HEK293 (cell line): ENCODE data around the gene MYL3.

Experiments
- CTCF ChIA-PET: fragments of 350-600 bp; formaldehyde crosslinking; extraction: SDS; loops from one replicate; lab custom pipeline; 2021; ENCODE audit warnings: antibody characterized with exemption; lab: Yijun Ruan, JAX
- POLR2A ChIA-PET: fragments of 300-600 bp; formaldehyde crosslinking; extraction: SDS; loops from one replicate; lab custom pipeline; 2020; ENCODE audit warnings: antibody characterized with exemption, inconsistent platforms; lab: Yijun Ruan, JAX
- H3K27ac ChIP-seq: fragments of 200-500 bp; sonication (Bioruptor generic); 2 replicates; pipeline ENCODE4 v1.5.1; 2014; ENCODE audit warnings: low read depth, low read length, control low read depth, inconsistent platforms; ENCODE audit errors: extremely low read depth
- H3K36me3 ChIP-seq, 2 experiments: fragments of 200-500 bp in 1 of 2; sonication (Bioruptor generic) in 1 of 2; 1 replicate in 1 of 2; 2 replicates in 1 of 2; pipeline ENCODE4 v1.5.1; 2014 to 2017; ENCODE audit warnings: inconsistent platforms in 2 of 2, low read length in 2 of 2; ENCODE audit not compliant: control insufficient read depth in 2 of 2, insufficient read depth in 1 of 2
- H3K4me1 ChIP-seq: fragments of 200-500 bp; sonication (Bioruptor generic); 2 replicates; pipeline ENCODE4 v1.5.1; 2014; ENCODE audit warnings: mild to moderate bottlenecking, low read length, inconsistent platforms; ENCODE audit not compliant: control insufficient read depth, insufficient read depth
- H3K4me3 ChIP-seq: 2 replicates; pipeline ENCODE4 v1.5.1; 2011; ENCODE audit warnings: low read depth, mild to moderate bottlenecking, control low read depth, low read length, moderate library complexity
- H3K9me3 ChIP-seq: fragments of 200-500 bp; sonication (Bioruptor generic); 2 replicates; pipeline ENCODE4 v1.5.1; 2014; ENCODE audit warnings: low read depth, low read length, inconsistent platforms; ENCODE audit not compliant: control insufficient read depth, insufficient read depth
- EGR2 ChIP-seq: fragments of 450-650 bp; formaldehyde crosslinking; IDR thresholded peaks from 2 replicates; pipeline ENCODE4 v1.5.1; 2016; ENCODE audit warnings: low read depth, missing biosample characterization, missing genetic modification characterization
- HOXC10 ChIP-seq: sonication (generic); formaldehyde crosslinking; IDR thresholded peaks from 2 replicates; pipeline ENCODE4 v1.8.1; 2023; ENCODE audit warnings: mild to moderate bottlenecking, missing genetic modification reagents
- HOXD13 ChIP-seq: sonication (generic); formaldehyde crosslinking; IDR thresholded peaks from 2 replicates; pipeline ENCODE4 v1.8.0; 2022; ENCODE audit warnings: missing genetic modification reagents, borderline replicate concordance
- OSR2 ChIP-seq: fragments of 450-650 bp; formaldehyde crosslinking; IDR thresholded peaks from 2 replicates; pipeline ENCODE4 v1.5.1; 2016; ENCODE audit warnings: missing biosample characterization, missing genetic modification characterization
- ZBTB21 ChIP-seq: fragments of 450-650 bp; formaldehyde crosslinking; IDR thresholded peaks from 2 replicates; pipeline ENCODE4 v1.5.1; 2017; ENCODE audit warnings: missing biosample characterization, missing genetic modification characterization
- ZNF23 ChIP-seq: fragments of 450-650 bp; formaldehyde crosslinking; IDR thresholded peaks from 2 replicates; pipeline ENCODE4 v1.5.1; 2016; ENCODE audit warnings: missing biosample characterization, missing genetic modification characterization, borderline replicate concordance
- ZNF266 ChIP-seq: fragments of 450-650 bp; formaldehyde crosslinking; IDR thresholded peaks from 2 replicates; pipeline ENCODE4 v1.5.1; 2016; ENCODE audit warnings: missing biosample characterization, missing genetic modification characterization, low read depth
- ZNF354C ChIP-seq: fragments of 450-650 bp; formaldehyde crosslinking; IDR thresholded peaks from 2 replicates; pipeline ENCODE4 v1.5.1; 2016; ENCODE audit warnings: missing biosample characterization, missing genetic modification characterization, low read depth, borderline replicate concordance
- ZNF416 ChIP-seq: fragments of 450-650 bp; formaldehyde crosslinking; IDR thresholded peaks from 2 replicates; pipeline ENCODE4 v1.5.1; 2016; ENCODE audit warnings: missing biosample characterization, missing genetic modification characterization
- ZNF488 ChIP-seq: fragments of 450-650 bp; formaldehyde crosslinking; IDR thresholded peaks from 2 replicates; pipeline ENCODE4 v1.5.1; 2016; ENCODE audit warnings: missing biosample characterization, missing genetic modification characterization
- ZNF510 ChIP-seq: fragments of 450-650 bp; formaldehyde crosslinking; IDR thresholded peaks from 2 replicates; pipeline ENCODE4 v1.5.1; 2018; ENCODE audit warnings: mild to moderate bottlenecking, missing genetic modification characterization, missing biosample characterization; ENCODE audit not compliant: insufficient replicate concordance
- ZNF513 ChIP-seq: fragments of 450-650 bp; IDR thresholded peaks from 2 replicates; pipeline ENCODE4 v1.5.1; 2018; ENCODE audit warnings: missing biosample characterization, missing genetic modification characterization
- ZNF629 ChIP-seq: fragments of 450-650 bp; formaldehyde crosslinking; IDR thresholded peaks from 2 replicates; pipeline ENCODE4 v1.5.1; 2017; ENCODE audit warnings: missing biosample characterization, missing genetic modification characterization
- ZNF664 ChIP-seq: fragments of 450-650 bp; formaldehyde crosslinking; IDR thresholded peaks from 2 replicates; pipeline ENCODE4 v1.5.1; 2016; ENCODE audit warnings: missing biosample characterization, missing genetic modification characterization
- ZNF76 ChIP-seq: fragments of 450-650 bp; formaldehyde crosslinking; IDR thresholded peaks from 2 replicates; pipeline ENCODE4; 2016; ENCODE audit warnings: low read depth, missing biosample characterization, missing genetic modification characterization, borderline replicate concordance
- ZNF830 ChIP-seq: fragments of 450-650 bp; IDR thresholded peaks from 2 replicates; pipeline ENCODE4 v1.5.0; 2018; ENCODE audit warnings: missing biosample characterization, missing genetic modification characterization, low read depth, mild to moderate bottlenecking, moderate library complexity
- ZSCAN23 ChIP-seq: fragments of 450-650 bp; formaldehyde crosslinking; IDR thresholded peaks from 2 replicates; pipeline ENCODE4 v1.5.1; 2016; ENCODE audit warnings: missing biosample characterization, missing genetic modification characterization
- ZXDB ChIP-seq: fragments of 450-650 bp; formaldehyde crosslinking; IDR thresholded peaks from 2 replicates; pipeline ENCODE4 v1.5.1; 2016; ENCODE audit warnings: missing biosample characterization, missing genetic modification characterization
- TF ChIP-seq, protein P1 (sequence below): fragments of 450-650 bp; formaldehyde crosslinking; IDR thresholded peaks from 2 replicates; pipeline ENCODE4 v1.5.1; 2016; ENCODE audit warnings: missing biosample characterization, missing genetic modification characterization
- TF ChIP-seq, protein P2 (sequence below): fragments of 450-650 bp; formaldehyde crosslinking; IDR thresholded peaks from 2 replicates; pipeline ENCODE4 v1.5.1; 2016; ENCODE audit warnings: missing biosample characterization, missing genetic modification characterization
- TF ChIP-seq, protein P3 (sequence below): fragments of 450-650 bp; formaldehyde crosslinking; IDR thresholded peaks from 2 replicates; pipeline ENCODE4 v1.5.1; 2017; ENCODE audit warnings: missing biosample characterization, missing genetic modification characterization
- TF ChIP-seq, protein P4 (sequence below): fragments of 450-650 bp; formaldehyde crosslinking; IDR thresholded peaks from 2 replicates; pipeline ENCODE4 v1.5.1; 2017; ENCODE audit warnings: missing biosample characterization, missing genetic modification characterization

MYL3 gene

GRCh38 chr3:46835054-46835453 is 28.2 kb downstream of the MYL3 start (continued):
- TF ChIP-seq ZNF830 (tag by site-specific recombination) (no peak), ZNF23 (tag by site-specific recombination) (no peak), ZNF629 (tag by site-specific recombination) (no peak), ZNF664 (no peak), ZNF416 (tag by site-specific recombination) (no peak)
- TF ChIP-seq, protein P1, sequence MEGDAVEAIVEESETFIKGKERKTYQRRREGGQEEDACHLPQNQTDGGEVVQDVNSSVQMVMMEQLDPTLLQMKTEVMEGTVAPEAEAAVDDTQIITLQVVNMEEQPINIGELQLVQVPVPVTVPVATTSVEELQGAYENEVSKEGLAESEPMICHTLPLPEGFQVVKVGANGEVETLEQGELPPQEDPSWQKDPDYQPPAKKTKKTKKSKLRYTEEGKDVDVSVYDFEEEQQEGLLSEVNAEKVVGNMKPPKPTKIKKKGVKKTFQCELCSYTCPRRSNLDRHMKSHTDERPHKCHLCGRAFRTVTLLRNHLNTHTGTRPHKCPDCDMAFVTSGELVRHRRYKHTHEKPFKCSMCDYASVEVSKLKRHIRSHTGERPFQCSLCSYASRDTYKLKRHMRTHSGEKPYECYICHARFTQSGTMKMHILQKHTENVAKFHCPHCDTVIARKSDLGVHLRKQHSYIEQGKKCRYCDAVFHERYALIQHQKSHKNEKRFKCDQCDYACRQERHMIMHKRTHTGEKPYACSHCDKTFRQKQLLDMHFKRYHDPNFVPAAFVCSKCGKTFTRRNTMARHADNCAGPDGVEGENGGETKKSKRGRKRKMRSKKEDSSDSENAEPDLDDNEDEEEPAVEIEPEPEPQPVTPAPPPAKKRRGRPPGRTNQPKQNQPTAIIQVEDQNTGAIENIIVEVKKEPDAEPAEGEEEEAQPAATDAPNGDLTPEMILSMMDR (tag by site-specific recombination), result no peak
- TF ChIP-seq, protein P2, sequence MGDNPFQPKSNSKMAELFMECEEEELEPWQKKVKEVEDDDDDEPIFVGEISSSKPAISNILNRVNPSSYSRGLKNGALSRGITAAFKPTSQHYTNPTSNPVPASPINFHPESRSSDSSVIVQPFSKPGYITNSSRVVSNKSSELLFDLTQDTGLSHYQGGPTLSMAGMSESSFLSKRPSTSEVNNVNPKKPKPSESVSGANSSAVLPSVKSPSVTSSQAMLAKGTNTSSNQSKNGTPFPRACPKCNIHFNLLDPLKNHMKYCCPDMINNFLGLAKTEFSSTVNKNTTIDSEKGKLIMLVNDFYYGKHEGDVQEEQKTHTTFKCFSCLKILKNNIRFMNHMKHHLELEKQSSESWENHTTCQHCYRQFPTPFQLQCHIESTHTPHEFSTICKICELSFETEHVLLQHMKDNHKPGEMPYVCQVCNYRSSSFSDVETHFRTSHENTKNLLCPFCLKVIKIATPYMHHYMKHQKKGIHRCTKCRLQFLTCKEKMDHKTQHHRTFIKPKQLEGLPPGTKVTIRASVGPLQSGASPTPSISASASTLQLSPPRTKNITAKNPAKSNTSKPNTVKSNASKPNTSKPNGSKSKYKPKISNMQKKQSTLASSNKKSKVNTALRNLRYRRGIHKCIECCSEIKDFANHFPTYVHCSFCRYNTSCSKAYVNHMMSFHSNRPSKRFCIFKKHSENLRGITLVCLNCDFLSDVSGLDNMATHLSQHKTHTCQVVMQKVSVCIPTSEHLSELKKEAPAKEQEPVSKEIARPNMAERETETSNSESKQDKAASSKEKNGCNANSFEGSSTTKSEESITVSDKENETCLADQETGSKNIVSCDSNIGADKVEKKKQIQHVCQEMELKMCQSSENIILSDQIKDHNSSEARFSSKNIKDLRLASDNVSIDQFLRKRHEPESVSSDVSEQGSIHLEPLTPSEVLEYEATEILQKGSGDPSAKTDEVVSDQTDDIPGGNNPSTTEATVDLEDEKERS (tag by site-specific recombination), result no peak
- TF ChIP-seq, all 188 proteins: peak for 0

DNA sequence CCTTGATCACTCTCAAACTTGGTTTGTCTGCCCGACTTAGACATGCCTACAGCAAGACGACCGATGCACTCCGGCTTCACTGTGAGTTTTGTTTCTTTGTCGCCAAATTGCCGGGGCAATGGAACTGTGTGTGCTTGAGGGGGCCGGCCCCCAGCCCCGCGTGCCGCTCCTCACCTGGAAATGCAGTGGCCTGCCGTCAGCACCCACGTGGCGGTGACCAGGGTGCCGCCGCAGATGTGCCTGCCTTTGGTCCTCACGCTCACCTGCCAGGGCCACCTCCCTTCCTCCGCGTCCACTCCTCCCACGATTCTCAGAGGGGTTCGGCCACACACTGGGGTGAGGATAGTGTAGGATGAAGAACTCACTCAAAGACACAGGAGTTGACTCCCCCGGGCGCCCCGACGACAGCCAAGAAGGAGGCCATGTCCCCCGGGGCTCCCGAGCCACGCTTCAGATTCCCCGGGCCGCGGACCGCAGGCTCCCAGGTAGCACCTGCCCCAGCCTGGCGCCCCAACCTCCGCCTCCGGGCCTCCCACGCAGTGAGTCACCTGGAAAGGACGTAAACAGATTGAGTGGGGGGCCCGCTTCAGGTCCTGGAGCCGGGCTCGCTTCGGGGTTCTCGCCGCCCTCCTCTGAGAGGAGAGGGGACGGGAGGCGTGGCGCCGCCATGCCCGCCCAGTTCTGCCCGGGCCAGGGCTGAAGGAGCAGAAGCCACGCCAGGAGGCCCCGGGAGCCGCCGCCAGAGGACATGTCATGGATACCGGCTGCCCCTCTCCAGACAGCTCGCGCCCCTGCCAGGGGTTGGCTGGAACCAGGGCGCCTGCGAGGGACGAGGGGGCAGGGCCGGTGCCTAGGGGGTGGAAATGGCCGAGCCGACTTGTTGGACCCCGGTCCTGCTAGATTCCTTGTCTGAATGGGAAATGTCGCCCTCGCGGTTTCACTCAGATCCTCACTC is 29.6 kb downstream of the MYL3 start:
- Histone ChIP-seq H3K9me3 (no peaks in the 10 kb centered on the region), H3K4me3 (no peak overlapping the region), H3K27ac (no peak overlapping the region), H3K4me1 (no peaks in the 10 kb centered on the region), H3K36me3 (no peaks in the 10 kb centered on the region)
- CTCF ChIA-PET, result no interaction called here
- POLR2A ChIA-PET, result no interaction called here
- no peak for TF ChIP-seq OSR2 (tag by site-specific recombination)
- no peak for TF ChIP-seq ZBTB21 (tag by site-specific recombination)
- no peak for TF ChIP-seq ZXDB
- TF ChIP-seq, protein P3, sequence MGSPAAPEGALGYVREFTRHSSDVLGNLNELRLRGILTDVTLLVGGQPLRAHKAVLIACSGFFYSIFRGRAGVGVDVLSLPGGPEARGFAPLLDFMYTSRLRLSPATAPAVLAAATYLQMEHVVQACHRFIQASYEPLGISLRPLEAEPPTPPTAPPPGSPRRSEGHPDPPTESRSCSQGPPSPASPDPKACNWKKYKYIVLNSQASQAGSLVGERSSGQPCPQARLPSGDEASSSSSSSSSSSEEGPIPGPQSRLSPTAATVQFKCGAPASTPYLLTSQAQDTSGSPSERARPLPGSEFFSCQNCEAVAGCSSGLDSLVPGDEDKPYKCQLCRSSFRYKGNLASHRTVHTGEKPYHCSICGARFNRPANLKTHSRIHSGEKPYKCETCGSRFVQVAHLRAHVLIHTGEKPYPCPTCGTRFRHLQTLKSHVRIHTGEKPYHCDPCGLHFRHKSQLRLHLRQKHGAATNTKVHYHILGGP, result no peak
- TF ChIP-seq HOXD13, result no peak
- TF ChIP-seq EGR2 (tag by site-specific recombination), result no peak
- TF ChIP-seq ZNF513, result no peak
- no peak for TF ChIP-seq ZSCAN23 (tag by site-specific recombination)

- POLR2A ChIA-PET, result no interaction called here
- TF ChIP-seq EGR2 (tag by site-specific recombination) (no peak), ZNF354C (tag by site-specific recombination) (no peak), HOXC10 (CRISPR knock-in tag) (no peak), ZNF488 (no peak), ZSCAN23 (tag by site-specific recombination) (no peak), ZNF266 (no peak), ZNF76 (no peak), ZNF510 (tag by site-specific recombination) (no peak)
- TF ChIP-seq, protein P4, sequence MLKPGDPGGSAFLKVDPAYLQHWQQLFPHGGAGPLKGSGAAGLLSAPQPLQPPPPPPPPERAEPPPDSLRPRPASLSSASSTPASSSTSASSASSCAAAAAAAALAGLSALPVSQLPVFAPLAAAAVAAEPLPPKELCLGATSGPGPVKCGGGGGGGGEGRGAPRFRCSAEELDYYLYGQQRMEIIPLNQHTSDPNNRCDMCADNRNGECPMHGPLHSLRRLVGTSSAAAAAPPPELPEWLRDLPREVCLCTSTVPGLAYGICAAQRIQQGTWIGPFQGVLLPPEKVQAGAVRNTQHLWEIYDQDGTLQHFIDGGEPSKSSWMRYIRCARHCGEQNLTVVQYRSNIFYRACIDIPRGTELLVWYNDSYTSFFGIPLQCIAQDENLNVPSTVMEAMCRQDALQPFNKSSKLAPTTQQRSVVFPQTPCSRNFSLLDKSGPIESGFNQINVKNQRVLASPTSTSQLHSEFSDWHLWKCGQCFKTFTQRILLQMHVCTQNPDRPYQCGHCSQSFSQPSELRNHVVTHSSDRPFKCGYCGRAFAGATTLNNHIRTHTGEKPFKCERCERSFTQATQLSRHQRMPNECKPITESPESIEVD (tag by site-specific recombination), result no peak
Measured at GRCh38 chr3:46831841-46832240, 31.4 kb downstream of the MYL3 start.

More at GRCh38 chr3:46831841-46832240, 31.4 kb downstream of the MYL3 start:
- Histone ChIP-seq H3K36me3 (no peaks in the 10 kb centered on the region), H3K27ac (no peak overlapping the region), H3K4me3 (no peak overlapping the region), H3K9me3 (no peaks in the 10 kb centered on the region), H3K4me1 (no peaks in the 10 kb centered on the region)
- CTCF ChIA-PET, result no interaction called here
